Ovary (tissue), 3 donors: Measurements from ENCODE around the gene MYL12B.

Experiments
- CTCF ChIP-seq, 3 donors: fragments of 450-650 bp in 2 of 3; fragments of 200-600 bp in 1 of 3; IDR thresholded peaks; one replicate each; pipeline versions ENCODE4 v1.5.1 to v1.8.0; 2016 to 2022; ENCODE audit warnings: antibody characterized with exemption in 3 of 3, mild to moderate bottlenecking in 1 of 3
- EP300 ChIP-seq: sonication (generic); formaldehyde crosslinking; IDR thresholded peaks from one replicate; pipeline ENCODE4 v1.6.1; 2017; ENCODE audit warnings: antibody characterized with exemption
- POLR2A ChIP-seq: fragments of 450-650 bp; IDR thresholded peaks from one replicate; pipeline ENCODE4 v1.6.1; 2017; ENCODE audit warnings: antibody characterized with exemption, mild to moderate bottlenecking, moderate library complexity
- donor health status: DM: no; HTN: no; CAD: no.

- no peak for TF ChIP-seq CTCF (IDR thresholded peaks at IDR 0.05)
- no peak for TF ChIP-seq EP300
- no peak for TF ChIP-seq POLR2A
These were observed 58.0 kb downstream of the MYL12B start for GRCh38 chr18:3319894-3320454.
